ENCODE data around the gene HOXC4.
"Not testable (repeated sequence)": the region's sequence is repeated elsewhere in the genome, so short reads cannot be mapped to it uniquely, and the experiment has no call there.

DNA sequence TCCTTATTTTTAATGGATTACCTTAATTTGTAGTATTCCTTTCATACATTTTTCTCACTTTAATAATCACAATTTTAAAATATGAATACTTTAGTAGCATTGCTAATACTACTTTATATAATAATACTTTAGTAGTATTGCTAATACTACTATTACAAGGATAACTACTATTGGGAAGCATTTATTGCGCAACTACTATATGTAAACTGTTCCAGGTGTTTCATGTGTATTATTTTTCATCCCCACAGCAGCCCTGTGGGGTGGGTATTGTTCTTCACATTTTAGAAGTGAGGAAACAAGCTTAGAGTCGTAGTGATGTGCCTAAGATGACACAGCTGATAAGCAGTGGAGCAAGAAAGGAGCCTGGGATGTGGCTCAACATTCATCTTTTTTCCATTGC lies 45.0 kb downstream of the HOXC4 start:
- not testable (repeated sequence) for TF ChIP-seq EZH2phosphoT487 (IDR thresholded peaks at IDR 0.05; ENCODE audit: low read depth)
- TF ChIP-seq, protein P1, sequence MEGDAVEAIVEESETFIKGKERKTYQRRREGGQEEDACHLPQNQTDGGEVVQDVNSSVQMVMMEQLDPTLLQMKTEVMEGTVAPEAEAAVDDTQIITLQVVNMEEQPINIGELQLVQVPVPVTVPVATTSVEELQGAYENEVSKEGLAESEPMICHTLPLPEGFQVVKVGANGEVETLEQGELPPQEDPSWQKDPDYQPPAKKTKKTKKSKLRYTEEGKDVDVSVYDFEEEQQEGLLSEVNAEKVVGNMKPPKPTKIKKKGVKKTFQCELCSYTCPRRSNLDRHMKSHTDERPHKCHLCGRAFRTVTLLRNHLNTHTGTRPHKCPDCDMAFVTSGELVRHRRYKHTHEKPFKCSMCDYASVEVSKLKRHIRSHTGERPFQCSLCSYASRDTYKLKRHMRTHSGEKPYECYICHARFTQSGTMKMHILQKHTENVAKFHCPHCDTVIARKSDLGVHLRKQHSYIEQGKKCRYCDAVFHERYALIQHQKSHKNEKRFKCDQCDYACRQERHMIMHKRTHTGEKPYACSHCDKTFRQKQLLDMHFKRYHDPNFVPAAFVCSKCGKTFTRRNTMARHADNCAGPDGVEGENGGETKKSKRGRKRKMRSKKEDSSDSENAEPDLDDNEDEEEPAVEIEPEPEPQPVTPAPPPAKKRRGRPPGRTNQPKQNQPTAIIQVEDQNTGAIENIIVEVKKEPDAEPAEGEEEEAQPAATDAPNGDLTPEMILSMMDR (IDR thresholded peaks at IDR 0.05; ENCODE audit: low read depth, low read length) = not testable (repeated sequence)
